GM19397 (cell line): ENCODE data around the gene CHID1.

Experiments
- ATAC-seq: cut with Tn5 transposase; IDR thresholded peaks from one replicate; pipeline ENCODE4 v1.9.1; 2021; ENCODE audit warnings: mild to moderate bottlenecking, moderate library complexity; ENCODE audit not compliant: unreplicated experiment

CHID1 gene

DNA sequence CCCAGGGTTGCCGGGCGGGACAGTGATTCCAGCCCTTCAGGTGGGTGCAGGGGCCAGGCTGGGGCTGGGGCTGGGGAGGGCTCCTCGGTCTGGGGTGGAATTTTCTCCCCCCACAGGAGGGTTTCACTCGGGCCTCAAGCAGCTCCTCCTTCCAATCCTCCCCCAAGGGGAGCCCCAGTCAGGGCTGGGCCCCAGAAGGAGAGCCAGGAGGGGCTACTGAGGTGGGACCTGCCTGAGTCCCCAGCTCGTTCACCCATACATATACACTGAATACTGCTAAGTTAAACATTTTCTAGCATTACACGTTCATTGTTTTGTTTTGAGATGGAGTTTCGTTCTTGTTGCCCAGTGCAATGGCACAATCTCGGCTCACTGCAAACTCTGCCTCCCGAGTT lies 84.4 kb downstream of the CHID1 start:
- ATAC-seq: no peak

DNA sequence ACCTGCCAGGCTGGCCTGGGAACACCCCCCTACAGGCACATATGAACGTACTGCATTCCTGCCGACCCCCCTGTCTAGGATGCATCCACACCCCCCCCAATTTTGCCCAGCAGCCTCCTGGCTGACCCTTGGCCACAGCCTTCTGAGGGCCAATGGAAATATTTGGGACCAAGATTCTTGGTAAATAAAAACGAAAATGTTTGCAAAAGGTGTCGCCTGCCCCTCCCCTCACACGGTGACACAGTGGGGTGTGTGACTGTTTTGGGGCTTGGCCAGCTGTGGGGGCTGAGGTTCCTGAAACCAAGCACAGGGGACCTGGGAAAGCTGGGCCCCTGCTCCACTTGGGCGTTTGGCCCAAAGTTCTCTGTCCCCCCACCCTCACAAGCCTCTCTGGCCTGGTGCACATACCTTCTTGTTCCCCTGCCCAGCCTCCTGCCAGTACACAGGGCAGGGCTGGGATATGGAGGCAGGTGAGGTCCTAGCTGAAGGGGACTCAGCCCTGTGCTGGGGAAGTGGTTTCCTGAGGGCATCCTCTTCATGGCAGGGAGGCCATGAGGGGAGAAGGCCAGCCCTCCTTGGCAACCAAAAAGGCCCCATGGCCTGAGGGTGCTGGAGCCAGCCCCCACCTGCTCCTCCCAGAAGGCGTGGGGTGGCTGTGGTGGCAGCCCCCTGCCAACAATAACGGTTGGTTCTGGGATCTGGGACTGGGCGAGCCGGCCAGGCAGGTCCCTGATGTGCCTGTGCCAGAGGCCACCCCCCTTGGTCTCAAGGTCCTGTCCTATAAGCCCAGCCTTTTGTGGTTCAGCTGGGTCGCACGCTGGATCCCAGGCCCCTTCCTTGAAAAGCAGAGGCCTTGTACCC lies 85.0 kb downstream of the CHID1 start:
- no peak for ATAC-seq

DNA sequence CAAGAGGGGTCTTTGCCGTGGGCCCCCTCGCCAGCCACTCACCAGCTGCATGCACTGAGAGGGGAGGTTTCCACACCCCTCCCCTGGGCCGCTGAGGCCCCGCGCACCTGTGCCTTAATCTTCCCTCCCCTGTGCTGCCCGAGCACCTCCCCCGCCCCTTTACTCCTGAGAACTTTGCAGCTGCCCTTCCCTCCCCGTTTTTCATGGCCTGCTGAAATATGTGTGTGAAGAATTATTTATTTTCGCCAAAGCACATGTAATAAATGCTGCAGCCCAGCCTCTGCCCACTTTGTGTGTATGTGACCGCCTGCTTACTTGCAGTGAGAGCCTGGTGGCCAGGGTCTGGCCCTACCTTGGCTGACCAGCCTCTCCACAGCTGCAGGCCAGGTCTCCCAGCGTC lies 85.7 kb downstream of the CHID1 start:
- no peak for ATAC-seq

- ATAC-seq: no peak
These were observed 86.2 kb downstream of the CHID1 start for GRCh38 chr11:824292-824880.

- ATAC-seq: no peak
These were observed 86.9 kb downstream of the CHID1 start for GRCh38 chr11:823441-824291.

DNA sequence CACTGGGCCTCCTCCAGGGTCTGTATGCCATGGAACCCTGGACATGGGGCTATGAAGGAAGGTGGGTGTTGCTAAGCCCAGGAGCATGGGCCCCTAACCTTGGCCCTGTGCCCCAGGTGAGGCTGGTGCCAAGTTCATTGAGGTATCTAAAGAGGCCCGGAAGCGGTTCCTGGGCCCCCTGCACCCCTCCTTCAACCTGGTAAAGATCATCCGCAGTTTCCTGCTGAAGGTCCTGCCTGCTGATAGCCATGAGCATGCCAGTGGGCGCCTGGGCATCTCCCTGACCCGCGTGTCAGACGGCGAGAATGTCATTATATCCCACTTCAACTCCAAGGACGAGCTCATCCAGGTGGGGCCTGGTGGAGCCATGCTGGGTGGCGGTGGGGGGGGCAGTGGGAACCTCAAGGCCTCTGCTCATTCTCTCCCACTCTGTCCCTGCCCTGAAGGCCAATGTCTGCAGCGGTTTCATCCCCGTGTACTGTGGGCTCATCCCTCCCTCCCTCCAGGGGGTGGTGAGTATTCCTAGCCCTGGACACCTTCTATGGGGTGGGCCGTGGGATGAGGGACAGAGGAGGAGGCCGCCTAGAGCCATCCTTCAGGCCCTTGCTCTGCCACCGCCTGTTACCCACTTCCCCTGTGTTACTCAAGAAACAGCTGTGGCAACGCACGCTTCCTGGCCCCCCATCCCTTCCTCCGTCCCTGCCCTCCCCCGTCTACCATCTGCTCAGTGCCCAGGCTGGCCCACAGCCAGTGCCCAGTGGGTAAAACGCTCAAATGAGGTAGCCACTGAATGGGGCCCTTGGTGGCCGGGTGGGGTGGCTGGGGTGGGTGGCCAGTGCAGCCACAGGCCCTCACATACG lies 88.9 kb downstream of the CHID1 start:
- no peak for ATAC-seq

DNA sequence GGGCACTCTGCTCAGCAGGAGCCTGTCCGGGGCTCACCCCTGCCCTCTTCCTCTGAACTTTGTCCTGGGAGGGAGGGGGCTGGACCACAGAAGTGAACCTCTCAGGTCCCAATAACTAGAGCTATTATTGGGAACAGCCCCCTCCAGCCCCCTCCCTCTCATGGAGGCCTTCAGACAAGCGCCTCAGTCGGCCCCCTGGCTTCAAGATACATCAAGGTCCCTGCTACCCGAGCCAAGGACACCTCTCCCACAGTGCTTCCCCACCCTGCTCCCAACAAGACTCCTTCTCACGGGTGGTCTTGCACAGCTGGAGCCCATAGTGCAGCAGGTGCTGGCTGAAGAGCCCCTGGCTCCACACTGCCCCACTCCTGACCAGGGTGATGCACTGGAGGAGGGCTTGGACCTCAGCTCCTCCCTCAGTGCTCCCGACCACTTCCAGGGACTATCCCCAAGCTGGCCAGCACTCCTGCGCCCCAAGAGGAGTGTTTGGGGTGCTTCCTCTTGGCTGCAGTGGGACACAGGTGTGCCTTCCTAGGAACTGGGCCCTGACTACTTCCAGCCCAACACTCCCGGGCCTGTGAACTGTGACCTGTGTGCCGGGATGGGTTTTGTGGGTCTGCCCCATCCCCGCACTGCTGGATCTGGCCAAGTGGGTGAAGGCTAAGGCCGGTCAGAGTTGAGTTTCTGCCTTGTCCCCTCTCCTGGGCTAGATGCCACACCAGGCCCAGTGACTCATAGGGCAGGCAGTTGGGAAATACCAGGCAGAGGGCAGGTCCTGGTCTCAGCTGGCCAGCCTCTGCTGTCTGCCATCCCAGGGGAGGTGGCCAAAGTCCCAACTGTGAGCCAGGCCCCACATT lies 89.7 kb downstream of the CHID1 start:
- ATAC-seq: no peak

GRCh38 chr11:819943-820649 lies 90.5 kb downstream of the CHID1 start:
- ATAC-seq: peak; percentile 63

DNA sequence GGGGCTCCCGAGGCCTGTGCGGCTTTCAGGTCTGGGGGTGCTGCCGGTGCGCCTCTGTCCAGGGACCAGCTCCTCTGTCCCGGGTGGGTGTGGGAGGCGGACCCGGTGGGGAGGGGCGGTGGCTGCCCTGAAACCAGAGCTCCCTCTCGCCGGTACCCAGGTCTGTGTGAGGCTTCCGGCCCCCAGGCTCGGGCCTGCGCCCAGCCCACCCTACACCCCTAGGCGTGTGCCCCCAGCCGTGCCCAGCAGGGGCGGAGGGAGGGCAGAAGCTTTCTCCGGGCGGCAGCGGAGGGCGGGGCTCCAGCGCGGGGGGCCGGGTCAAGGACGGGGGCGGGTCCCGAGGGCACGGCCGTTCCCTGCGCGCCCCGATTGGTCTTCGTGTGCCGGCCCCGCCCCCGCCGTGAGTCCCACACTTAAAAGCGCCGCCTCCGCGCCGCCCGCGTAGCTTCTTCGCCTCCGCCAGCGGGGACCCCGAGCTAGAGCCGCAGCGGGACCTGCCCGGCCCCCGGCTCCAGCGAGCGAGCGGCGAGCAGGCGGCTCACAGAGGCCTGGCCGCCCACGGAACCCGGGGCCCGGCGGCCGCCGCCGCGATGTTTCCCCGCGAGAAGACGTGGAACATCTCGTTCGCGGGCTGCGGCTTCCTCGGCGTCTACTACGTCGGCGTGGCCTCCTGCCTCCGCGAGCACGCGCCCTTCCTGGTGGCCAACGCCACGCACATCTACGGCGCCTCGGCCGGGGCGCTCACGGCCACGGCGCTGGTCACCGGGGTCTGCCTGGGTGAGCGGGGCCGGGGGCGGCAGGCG lies 91.3 kb downstream of the CHID1 start:
- peak; percentile 71 for ATAC-seq

GRCh38 chr11:818396-819128 lies 92.0 kb downstream of the CHID1 start, which contains the start of gene PNPLA2:
PNPLA2 (plus strand) TSS chr11:818914; CDS start chr11:819719, 805 bp downstream.
- ATAC-seq: no peak
